ENCODE data around the gene KANSL1L.

Gene KANSL1L

GRCh38 chr2:210055825-210056224, 115.4 kb downstream of the KANSL1L start:
- DNase-seq = no peak

DNA sequence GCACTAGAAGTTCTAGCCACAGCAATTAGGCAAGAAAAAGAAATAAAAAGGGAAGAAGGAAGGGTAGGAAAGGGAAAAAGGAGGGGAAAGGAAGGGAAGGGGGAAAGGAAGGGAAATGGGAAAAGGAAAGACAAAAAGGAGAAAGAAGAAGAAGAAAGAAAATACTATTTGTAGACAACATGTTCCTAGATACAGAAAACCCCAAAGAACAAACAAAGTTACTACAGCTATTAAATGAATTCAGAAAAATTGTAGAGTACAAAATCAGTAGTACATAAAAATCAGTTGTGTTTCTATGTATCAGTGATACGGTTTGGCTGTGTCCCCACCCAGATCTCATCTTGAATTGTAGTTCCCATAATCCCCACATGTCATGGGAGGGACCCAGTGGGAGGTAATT, 116.5 kb downstream of the KANSL1L start:
- DNase-seq = no peak

DNA sequence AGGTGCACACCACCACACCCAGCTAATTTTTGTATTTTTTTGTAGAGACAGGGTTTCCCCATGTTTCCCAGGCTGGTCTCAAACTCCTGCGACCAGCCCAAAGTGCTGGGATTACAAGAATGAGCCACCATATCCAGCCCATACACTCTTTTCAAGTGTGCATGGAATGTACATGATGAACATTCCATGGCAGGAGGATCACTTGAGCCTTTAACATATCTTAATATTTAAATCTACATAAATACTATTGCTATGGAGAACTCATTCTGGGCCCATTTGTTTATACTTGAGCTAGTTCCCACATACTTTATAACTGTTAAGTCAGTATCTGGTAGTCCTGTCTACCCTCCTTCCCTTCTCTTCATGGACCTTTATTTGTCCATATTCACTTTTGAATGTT, 120.3 kb downstream of the KANSL1L start:
- DNase-seq = no peak

GRCh38 chr2:210049831-210050230, 121.4 kb downstream of the KANSL1L start:
- DNase-seq = no peak

GRCh38 chr2:210046851-210047500, 124.2 kb downstream of the KANSL1L start:
- DNase-seq = no peak

GRCh38 chr2:210038078-210038477, 133.1 kb downstream of the KANSL1L start:
- no peak for DNase-seq

DNA sequence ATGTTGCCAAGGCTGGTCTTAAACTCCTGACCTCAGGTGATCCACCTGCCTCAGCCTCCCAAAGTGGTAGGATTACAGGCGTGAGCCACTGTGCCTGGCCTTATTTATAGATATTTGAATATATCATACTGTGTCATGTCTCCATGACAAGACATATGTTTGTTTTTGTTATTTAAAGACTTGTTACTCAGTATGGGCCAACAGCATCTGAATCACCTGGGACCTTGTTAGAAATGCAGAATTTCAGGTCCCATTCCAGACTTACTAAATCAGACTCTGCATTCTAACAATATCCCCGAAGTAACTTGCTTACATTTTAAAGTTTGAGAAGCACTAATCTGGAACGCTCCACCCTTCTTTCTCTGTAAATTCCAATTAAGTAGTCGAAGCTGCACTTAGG, 135.5 kb downstream of the KANSL1L start:
- no peak for DNase-seq

GRCh38 chr2:210034087-210034683, 137.0 kb downstream of the KANSL1L start:
- no peak for DNase-seq

DNA sequence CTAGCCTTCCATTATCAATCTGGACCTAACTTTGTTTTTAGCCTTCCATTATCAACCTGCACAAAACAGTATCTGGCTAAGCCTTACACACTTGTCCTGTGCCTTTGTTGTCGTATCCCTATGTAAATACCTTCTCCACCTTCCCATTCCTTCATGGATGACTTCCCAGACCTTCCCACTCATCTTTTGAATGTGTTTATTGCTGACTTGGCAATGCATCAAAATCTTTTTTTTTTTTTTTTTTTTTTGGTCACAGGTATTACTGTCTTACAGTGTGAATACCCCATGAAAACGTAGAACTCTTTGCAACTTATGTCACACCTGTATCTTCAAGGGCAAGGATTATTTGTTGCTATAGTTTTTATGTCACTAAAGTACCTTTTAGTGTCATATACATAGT, 143.0 kb downstream of the KANSL1L start:
- DNase-seq = no peak

GRCh38 chr2:210027608-210028007, 143.6 kb downstream of the KANSL1L start:
- DNase-seq = no peak

GRCh38 chr2:210022824-210023223, 148.4 kb downstream of the KANSL1L start:
- no peak for DNase-seq

- DNase-seq = no peak
Observed at GRCh38 chr2:210020138-210020537, 151.1 kb downstream of the KANSL1L start.

DNA sequence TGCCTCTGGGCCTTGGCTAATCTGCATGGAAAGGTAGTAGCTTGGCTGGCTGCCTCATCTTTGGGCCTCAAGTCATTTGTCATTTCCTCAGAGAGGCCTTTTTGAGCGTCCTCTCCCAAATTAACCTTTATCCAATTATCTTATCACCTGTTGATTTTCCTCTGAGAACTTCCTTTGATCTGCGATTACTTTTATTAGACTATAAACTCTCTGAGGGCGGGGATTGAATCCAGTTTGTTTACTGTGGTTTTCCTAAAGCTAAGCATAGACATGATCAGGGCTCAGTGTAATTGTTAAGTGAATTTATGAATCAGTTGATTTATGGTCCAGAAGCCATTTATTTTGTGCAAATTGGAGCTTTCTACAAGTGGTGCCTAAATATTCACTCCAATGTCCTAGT, 161.3 kb downstream of the KANSL1L start:
- DNase-seq = no peak

- no peak for DNase-seq
Observed at GRCh38 chr2:210009126-210009525, 162.1 kb downstream of the KANSL1L start.

DNA sequence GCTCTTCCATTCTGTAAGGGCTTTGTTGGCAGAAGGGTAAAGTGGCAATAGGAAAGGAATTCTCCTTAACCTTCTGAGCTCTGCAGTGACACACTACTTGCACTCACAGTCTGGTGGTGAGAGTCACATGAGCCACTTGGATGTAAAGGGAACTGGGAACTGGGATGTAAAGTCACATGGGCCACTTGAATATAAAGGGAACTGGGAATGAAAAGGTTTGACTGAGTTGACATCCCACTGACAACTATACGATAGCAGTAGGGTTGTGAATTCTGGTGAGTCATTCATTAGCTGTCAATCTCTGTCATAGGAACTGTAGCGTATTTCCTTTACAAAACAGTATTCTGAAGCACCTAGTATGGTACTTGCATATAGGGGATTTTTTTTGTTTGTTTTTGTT, 163.3 kb downstream of the KANSL1L start:
- no peak for DNase-seq

GRCh38 chr2:210004881-210005280, 166.3 kb downstream of the KANSL1L start:
- DNase-seq = no peak

- no peak for DNase-seq
Observed at GRCh38 chr2:210003359-210003758, 167.8 kb downstream of the KANSL1L start.

DNA sequence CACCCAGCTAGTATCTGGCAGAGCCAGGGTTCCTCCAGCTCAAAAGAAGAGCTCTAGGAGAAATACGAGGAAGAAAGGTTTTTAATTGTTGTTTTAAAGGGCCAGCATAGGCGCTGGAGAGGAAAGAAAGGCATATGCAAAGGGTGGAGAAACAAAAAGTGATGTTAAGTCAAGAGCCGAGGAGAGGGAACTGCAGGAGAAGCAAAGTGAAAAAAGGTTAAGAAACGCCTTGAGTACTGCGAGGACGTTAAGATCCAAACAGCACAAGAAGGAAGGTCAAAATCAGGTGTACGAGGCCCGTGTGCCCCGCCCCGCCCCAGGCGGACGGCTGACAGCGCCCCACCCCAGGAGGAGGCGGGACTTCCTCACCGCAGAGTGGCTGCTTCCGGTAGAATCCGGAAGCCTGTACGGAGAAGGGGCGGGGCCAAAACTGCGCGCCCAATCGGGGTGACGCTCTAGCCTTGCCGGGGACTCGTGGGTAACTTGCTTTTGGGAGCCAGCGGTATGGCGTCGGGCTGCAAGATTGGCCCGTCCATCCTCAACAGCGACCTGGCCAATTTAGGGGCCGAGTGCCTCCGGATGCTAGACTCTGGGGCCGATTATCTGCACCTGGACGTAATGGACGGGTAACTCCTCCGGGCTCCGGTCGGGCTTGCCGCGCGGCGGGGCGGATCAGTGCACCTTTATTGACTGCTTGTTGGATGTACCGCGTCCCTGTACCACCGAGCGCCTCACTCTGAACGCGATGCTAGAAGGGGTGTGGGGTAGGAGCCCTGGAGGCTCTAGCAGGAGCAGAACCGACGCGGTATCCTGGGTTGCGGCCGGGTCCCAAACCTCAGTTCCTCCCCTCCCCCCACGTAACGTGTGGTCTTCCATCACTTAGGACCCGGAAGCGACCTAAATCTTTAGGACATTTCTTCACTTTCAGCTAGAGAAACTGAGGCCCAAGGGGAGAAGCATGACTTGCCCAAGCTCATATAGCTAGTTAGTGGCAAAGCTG, 168.8 kb downstream of the KANSL1L start, which contains the start of gene RPE:
Gene RPE, plus strand, starts transcription at position 481 of the 1,000 bp plus-strand sequence. Its CDS starts 24 bp downstream, at position 505.
- DNase-seq = peak; percentile 93 to 97 (median 96)

DNA sequence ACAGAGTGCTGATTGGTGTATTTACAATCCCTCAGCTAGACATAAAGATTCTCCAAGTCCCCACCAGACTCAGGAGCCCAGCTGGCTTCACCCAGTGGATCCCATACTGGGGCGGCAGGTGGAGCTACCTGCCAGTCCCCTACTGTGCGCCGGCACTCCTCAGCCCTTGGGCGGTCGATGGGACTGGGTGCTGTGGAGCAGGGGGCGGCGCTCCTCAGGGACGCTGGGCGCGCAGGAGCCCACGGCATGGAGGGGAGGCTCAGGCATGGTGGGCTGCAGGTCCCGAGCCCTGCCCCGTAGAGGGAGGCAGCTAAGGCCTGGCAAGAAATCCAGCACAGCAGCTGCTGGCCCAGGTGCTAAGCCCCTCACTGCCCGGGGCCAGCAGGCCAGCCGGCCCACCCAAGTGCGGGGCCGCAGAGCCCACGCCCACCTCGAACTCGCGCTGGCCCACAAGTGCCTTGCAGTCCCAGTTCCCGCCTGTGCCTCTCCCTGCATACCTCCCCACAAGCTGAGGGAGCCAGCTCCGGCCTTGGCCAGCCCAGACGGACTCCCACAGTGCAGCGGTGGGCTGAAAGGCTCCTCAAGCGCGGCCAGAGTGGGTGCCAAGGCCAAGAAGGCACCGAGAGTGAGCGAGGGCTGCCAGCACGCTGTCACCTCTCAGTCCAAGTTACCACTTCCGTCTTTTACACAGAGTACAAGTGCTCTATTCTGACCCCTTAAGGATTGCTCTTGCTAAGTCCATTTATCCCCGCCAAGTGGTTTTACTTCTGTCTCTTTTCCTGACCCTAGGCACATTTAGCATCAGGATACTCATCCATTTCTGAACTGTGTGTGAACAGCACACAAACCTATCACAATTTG, 170.5 kb downstream of the KANSL1L start:
- DNase-seq = no peak

DNA sequence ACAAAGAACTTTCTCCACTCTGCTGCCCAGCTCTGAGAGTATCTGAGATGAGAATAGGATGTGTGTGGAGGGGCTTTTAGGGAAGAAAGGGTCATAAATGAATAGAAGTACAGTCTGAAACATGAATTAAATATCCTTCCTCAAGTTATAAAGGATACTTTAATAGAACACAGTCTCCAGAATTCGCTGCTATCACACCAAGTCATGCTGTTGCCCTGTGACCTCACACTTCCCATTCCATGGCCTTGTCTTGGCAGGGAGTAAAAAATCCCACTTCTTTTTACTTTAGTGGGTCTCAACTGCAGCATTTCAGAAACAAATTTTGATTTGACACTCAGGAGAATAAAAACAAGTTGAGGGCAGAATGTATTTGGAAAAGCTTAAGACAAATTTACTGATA, 172.6 kb downstream of the KANSL1L start:
- no peak for DNase-seq

GRCh38 chr2:209993968-209994367, 177.2 kb downstream of the KANSL1L start:
- DNase-seq = no peak

- no peak for DNase-seq
Observed at GRCh38 chr2:209990838-209991237, 180.4 kb downstream of the KANSL1L start.
